Erythroblast (primary cell): ENCODE data around the gene CFAP97D2.

ENCODE experiments used
- GATA1 ChIP-seq: IDR thresholded peaks from 2 replicates; pipeline ENCODE4 v1.6.1; 2011; ENCODE audit warnings: low read depth, mild to moderate bottlenecking, control low read depth, low read length, moderate library complexity
- POLR2A ChIP-seq: IDR thresholded peaks from 2 replicates; pipeline ENCODE4 v1.6.1; 2011; ENCODE audit warnings: mild to moderate bottlenecking, low read length

- TF ChIP-seq POLR2A: no peak
- no peak for TF ChIP-seq GATA1
Measured at GRCh38 chr13:114167885-114168284, 11.2 kb upstream of the CFAP97D2 start.
